NT2/D1 (cell line): ENCODE results near the gene SAMM50.

ENCODE experiments used
- YY1 ChIP-seq: IDR thresholded peaks from 2 replicates; pipeline ENCODE4 v1.6.1; 2011; ENCODE audit not compliant: insufficient read length, insufficient read depth
- ZNF274 ChIP-seq: IDR thresholded peaks from 2 replicates; pipeline ENCODE4 v1.6.1; 2011; ENCODE audit warnings: mild to moderate bottlenecking, low read depth, low read length

DNA sequence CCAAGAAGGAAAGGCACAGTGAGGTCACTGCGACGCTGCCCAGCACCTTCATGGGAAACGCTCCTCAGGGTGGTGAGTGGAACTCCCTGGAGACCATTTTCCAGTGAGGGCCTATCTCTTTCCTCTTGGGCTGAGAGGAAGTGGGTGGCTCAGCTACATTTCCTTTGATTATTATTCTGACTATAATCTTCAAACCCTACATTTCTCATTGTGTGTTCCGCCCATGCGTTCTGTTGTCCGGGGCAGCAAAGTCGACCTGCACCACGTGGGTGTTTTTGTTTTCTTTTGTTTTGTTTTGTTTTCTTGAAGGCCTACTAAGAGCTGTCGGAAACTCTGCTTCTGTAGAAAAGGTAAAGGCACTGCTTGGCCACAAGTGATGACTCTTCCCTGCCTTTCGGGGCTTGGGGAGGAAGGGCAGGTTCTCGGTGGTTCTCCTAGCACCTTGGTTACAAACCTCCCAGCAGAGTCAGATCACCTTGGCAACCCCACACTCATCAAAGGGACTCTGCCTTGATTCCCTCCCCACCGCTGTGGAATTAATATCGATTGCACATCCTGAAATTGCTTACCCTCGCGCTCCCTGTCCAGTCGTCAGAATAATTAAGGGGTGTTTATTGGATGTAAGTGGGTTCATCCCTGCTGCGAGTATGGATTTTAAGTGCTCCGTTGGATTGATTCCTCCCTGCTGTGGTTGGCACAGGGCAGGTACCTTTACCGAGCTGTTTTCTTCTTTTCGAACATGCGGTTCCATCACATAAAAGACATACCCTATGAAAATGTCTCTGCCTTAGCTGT lies 76.1 kb downstream of the SAMM50 start:
- TF ChIP-seq YY1 (no peak), ZNF274 (no peak)
